Neural progenitor cell (in vitro differentiated cells): ENCODE results near the gene SFRP4.

Experiments
- EZH2 ChIP-seq: fragments of 200-600 bp; sonication (generic); IDR thresholded peaks from 2 replicates; pipeline ENCODE4 v1.6.1; 2017; ENCODE audit warnings: antibody characterized with exemption, mild to moderate bottlenecking, moderate library complexity
- TF ChIP-seq, protein P1 (sequence below): fragments of 200-600 bp; sonication (generic); IDR thresholded peaks from 2 replicates; pipeline ENCODE4 v1.5.1; 2017; ENCODE audit warnings: antibody characterized with exemption, mild to moderate bottlenecking

DNA sequence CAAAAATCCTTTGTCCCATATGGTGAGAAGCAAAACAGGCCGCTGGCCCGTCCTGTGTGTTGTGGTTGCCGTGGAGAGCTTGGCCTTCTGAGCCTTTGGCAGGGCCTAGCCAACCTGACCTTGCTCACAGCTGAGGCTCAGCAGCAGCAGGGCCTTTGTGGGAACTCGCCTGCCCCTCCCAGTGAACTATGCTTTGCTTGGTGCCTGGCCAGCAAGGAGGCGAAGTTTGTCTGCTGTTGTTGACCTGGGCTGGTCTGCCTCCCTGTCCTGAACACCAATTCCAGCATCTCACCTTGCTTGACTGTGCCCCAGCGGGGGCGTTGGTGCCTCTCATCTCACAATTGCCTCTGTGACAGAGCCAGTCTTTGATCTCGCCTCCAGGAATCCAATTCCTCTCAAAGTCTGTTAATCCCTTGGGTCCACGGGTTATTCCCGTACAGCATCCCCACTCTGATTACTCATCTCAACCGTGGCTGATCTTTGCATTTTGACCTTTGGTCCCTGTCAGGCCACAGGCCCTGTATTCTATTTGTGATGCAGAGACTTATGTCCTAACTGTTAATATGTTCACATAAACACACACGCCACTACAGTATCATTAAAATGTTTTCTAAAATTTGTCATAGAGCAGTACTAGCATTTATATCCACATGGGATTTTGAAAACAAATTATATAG lies 26.5 kb upstream of the SFRP4 start:
- TF ChIP-seq, protein P1, sequence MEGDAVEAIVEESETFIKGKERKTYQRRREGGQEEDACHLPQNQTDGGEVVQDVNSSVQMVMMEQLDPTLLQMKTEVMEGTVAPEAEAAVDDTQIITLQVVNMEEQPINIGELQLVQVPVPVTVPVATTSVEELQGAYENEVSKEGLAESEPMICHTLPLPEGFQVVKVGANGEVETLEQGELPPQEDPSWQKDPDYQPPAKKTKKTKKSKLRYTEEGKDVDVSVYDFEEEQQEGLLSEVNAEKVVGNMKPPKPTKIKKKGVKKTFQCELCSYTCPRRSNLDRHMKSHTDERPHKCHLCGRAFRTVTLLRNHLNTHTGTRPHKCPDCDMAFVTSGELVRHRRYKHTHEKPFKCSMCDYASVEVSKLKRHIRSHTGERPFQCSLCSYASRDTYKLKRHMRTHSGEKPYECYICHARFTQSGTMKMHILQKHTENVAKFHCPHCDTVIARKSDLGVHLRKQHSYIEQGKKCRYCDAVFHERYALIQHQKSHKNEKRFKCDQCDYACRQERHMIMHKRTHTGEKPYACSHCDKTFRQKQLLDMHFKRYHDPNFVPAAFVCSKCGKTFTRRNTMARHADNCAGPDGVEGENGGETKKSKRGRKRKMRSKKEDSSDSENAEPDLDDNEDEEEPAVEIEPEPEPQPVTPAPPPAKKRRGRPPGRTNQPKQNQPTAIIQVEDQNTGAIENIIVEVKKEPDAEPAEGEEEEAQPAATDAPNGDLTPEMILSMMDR, result no peak
- no peak for TF ChIP-seq EZH2
